ENCODE measurements around the gene TXNDC12.
"Not testable (repeated sequence)": the region's sequence is repeated elsewhere in the genome, so short reads cannot be mapped to it uniquely, and the experiment has no call there.

The TXNDC12 gene

DNA sequence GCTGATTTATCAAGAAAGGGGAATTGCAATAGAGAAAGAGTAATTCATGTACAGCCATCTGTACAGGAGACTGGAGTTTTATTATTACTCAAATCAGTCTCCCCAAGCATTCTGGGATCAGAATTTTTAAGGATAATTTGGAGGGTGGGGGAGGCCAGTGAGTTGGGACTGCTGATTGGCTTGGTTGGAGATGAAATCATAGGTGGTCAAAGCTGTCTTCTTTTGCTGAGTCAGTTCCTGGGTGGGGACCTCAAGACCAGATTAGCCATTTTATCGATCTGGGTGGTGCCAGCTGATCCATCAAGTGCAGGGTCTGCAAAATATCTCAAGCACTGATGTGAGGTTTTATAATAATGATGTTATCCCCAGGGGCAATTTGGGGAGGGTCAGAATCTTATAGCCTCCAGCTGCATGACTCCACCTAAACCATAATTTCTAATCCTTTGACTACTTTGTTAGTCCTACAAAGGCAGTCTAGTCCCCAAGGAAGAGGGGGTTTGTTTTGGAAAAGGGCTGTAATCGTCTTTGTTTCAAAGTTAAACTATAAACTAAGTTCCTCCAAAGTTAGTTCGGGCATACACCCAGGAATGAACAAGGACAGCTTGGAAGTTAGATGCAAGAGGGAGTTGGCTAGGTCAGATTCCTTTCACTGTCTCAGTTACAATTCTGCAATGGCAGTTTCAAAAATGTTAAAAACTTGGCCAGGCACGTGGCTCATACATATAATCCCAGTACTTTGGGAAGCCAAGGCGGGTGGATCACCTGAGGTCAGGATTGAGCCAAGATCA lies 47.6 kb downstream of the TXNDC12 start:
- no peak overlapping the region for H3K4me3 ChIP-seq (ENCODE audit: low read depth, low read length)
- DNase-seq (ENCODE audit: low read depth), result no peak
- TF ChIP-seq, protein P1, sequence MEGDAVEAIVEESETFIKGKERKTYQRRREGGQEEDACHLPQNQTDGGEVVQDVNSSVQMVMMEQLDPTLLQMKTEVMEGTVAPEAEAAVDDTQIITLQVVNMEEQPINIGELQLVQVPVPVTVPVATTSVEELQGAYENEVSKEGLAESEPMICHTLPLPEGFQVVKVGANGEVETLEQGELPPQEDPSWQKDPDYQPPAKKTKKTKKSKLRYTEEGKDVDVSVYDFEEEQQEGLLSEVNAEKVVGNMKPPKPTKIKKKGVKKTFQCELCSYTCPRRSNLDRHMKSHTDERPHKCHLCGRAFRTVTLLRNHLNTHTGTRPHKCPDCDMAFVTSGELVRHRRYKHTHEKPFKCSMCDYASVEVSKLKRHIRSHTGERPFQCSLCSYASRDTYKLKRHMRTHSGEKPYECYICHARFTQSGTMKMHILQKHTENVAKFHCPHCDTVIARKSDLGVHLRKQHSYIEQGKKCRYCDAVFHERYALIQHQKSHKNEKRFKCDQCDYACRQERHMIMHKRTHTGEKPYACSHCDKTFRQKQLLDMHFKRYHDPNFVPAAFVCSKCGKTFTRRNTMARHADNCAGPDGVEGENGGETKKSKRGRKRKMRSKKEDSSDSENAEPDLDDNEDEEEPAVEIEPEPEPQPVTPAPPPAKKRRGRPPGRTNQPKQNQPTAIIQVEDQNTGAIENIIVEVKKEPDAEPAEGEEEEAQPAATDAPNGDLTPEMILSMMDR (IDR thresholded peaks at IDR 0.05; ENCODE audit: low read depth, low read length, missing control alignments), result no peak

DNA sequence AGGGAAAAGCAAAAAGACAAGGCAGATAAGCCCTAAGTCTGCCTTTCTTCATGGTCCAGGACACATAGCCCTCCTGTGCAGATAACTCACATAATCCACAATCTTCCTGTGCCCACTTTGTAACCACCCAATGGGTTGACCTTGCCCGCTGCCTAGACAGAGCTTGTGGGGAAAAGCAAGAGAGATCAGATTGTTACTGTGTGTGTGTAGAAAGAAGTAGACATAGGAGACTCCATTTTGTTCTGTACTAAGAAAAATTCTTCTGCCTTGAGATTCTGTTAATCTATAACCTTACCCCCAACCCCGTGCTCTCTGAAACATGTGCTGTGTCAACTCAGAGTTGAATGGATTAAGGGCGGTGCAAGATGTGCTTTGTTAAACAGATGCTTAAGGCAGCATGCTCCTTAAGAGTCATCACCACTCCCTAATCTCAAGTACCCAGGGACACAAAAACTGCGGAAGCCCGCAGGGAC lies 48.9 kb downstream of the TXNDC12 start:
- not testable (repeated sequence) for H3K4me3 ChIP-seq (ENCODE audit: low read depth, low read length); DNase-seq (ENCODE audit: low read depth)

DNA sequence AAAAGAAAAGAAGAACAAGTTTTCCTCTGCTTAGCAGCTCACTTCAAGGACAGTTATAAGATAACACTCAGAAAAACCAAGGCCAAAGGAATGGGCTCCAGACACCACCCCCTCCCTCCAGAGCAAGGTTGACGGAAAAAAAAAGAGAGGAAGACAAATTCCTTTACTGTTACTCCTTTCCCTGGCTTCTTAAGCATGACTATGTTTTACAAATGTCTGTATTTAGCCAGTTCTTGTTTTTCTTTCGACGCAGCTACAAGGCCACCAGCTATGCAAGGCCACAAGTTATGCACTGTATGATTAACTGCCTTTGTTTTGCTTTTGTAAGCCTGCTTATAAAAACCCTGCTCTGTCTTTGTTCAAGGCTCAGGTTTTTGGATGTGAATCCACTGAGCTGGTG lies 49.4 kb downstream of the TXNDC12 start:
- not testable (repeated sequence) for H3K4me3 ChIP-seq (ENCODE audit: low read depth, low read length); DNase-seq (ENCODE audit: low read depth)

- no peak overlapping the region for H3K4me3 ChIP-seq (ENCODE audit: low read depth, low read length)
- TF ChIP-seq, protein P1 (IDR thresholded peaks at IDR 0.05; ENCODE audit: low read depth, low read length, missing control alignments), result no peak
- DNase-seq (ENCODE audit: low read depth), result no peak
These were observed 51.1 kb downstream of the TXNDC12 start for GRCh38 chr1:52003877-52004276.

DNA sequence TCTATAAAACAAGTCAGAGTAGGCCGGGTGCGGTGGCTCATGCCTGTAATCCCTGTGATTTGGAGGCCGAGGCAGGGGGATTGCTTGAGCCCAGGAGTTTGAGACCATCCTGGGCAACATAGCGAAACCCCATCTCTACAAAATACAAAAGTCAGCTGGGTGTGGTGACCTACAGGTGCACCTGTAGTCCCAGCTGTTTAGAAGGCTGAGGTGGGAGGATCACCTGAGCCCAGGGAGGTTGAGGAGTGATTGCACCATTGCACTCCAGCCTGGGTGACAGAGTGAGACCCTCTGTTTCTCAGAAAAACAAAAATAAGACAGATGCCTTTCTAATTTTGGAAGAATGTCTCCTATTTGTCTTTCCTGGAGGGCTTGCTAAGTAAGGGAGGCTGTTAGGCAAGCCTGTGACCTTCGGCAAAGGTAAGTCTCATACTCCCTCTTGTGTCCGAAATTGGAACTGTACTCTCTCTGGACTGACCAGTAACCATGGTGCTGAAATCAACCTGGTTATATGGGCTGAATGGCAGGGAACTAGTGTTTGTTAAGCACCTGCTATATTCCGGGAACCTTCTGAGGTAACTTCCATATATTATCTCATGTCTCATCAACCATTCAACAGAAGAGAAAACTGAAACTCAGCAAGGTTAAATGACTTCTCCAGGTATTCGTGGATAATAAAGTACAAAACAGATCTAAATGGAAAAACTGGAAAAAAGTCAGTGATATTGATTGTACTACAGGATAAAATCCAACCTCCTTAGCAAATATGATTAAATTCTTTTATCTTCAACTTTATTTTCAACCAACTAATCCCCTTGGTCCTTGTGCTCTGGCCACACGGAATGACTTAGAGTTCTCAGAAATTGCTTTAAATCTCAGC lies 52.7 kb downstream of the TXNDC12 start:
- DNase-seq (ENCODE audit: low read depth), result peak; percentile 75
- TF ChIP-seq, protein P1 (IDR thresholded peaks at IDR 0.05; ENCODE audit: low read depth, low read length, missing control alignments), result peak; percentile 90
- no peak overlapping the region for H3K4me3 ChIP-seq (ENCODE audit: low read depth, low read length)

- no peak for DNase-seq (ENCODE audit: low read depth)
- TF ChIP-seq, protein P1 (IDR thresholded peaks at IDR 0.05; ENCODE audit: low read depth, low read length, missing control alignments), result no peak
- no peak overlapping the region for H3K4me3 ChIP-seq (ENCODE audit: low read depth, low read length)
These were observed 56.3 kb downstream of the TXNDC12 start for GRCh38 chr1:51998701-51999100.

DNA sequence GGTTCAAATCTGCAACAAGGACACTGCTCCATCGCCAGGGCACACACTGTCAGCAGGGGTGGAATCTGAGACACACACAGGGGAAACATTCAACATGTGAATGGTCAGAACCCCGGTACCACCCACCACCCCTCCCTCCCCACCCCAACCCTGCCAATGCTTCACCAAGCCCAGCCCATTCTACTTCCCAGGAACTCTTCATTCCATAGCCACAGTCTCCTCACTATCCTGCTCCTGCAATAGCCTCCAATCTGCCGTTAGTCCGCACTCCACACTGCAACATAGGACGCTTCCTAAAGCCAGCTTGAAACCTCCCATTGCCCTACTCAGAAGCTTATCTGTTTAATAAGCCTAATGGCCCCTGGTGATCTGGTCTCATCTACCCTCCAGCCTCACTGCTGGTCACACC lies 57.0 kb downstream of the TXNDC12 start:
- no peak for DNase-seq (ENCODE audit: low read depth)
- H3K4me3 ChIP-seq (ENCODE audit: low read depth, low read length), result no peak overlapping the region
- TF ChIP-seq, protein P1 (IDR thresholded peaks at IDR 0.05; ENCODE audit: low read depth, low read length, missing control alignments), result no peak
